Fibroblast of skin of right quadriceps (primary cell): Measurements from ENCODE around the gene ANKRD65.
"Not testable (repeated sequence)": the region's sequence is repeated elsewhere in the genome, so short reads cannot be mapped to it uniquely, and the experiment has no call there.

Source experiments
- DNase-seq: peaks from one replicate; pipeline ENCODE4 v3.0.0-alpha.2; 2013

ANKRD65 gene

GRCh38 chr1:1412311-1412902 is 8.7 kb downstream of the ANKRD65 start:
- not testable (repeated sequence) for DNase-seq

GRCh38 chr1:1411626-1412025 is 9.4 kb downstream of the ANKRD65 start:
- no peak for DNase-seq

DNA sequence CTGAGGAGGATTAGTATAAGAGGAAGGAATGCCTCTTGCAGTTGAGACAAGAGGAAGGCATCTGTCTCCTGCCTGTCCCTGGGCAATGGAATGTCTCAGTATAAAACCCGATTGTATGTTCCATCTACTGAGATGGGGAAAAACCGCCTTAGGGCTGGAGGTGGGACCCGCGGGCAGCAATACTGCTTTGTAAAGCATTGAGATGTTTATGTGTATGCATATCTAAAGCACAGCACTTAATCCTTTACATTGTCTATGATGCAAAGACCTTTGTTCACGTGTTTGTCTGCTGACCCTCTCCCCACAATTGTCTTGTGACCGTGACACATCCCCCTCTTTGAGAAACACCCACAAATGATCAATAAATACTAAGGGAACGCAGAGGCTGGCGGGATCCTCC is 10.8 kb downstream of the ANKRD65 start:
- DNase-seq = not testable (repeated sequence)

DNA sequence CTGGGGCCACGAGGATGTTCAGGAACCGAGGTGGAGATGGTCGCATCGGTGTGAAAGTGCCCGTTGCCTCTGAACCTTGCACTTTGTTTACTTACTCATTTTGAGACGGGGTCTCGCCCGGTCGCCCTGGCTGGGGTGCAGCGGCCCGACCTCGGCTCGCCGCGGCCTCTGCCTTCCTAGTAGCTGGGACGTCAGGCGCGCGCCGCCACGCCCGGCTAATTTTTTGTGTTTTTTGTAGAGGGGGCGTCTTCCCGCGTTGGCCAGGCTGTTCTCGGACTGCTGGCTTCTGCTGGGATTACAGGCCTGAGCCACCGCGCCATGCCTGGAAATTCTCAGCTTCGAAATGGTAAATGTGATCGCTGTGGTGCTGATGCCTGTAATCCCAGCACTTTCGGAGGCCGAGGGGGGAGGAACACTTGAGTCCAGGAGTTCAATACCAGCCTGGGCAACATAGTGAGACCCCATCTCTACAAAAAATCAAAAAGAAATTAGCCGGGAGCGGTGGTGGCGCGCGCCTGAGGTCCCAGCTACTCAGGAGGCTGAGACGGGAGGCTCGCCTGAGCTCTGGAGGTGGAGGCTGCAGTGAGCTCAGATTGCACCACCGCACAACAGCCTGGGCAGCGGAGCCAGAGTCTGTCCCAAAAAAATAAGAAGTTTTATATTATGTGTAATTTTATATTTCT is 13.3 kb downstream of the ANKRD65 start:
- DNase-seq = no peak

DNA sequence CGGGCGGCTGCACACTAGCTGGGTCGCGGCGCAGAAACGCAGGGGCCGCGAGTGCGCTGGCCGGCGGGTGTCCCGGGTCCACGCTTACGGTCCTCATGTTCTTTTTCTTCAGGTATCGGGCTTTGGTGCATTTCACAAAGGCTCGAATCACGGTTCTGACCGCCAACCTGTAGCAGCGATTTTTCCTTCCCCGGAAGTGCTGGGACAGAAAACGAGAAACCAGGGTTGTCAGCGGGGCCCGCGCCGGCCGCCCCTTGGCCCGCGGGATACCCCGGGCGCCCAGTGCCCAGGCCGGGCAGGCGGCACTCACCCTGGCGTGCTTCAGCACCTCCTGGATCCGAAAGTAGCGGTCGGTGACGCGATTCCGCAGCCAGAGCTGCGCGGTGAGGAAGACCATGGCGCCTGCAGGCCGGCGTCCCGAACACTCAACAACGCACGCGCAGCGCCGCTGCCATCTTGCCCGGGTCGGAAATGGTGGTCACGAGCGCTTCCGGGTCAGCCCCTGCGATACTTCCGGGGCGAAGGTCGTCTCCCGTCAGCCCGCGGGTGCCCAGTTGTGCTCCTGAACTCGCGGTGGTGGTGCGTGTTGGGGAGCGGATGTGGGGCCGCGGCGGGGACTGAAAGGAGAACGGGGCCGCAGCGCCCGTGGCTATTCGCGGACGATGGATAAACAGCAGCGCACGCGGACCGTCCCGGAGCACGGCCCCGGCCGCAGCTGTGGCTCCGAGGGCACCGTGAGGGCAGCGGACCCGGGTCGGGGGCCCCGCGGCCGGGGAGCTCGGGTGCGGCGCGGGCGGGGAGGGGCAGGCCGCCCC is 14.0 kb downstream of the ANKRD65 start, which contains the start of gene MRPL20:
Gene MRPL20 (minus strand): TSS at position 473 of the 815 bp plus-strand sequence. CDS start 76 bp downstream, at position 397.
- DNase-seq = peak; percentile 88

GRCh38 chr1:1406101-1406820 is 14.8 kb downstream of the ANKRD65 start:
- no peak for DNase-seq

DNA sequence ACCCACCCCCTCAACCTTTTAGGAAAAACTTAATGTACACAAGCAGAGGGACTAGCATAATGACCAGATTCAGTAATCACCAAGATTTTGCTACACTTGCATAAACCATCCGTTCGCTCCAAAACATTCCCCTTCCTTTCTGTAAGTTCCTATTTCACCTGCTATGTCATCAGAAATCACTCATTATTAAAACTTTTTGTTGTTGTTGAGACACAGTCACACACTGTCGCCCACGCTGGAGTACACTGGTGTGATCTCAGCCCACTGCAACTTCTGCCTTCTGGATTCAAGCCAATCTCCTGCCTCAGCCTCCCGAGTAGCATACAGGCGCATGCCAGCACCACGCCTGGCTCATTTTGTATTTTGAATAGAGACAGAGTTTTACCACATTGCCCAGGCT is 17.4 kb downstream of the ANKRD65 start:
- no peak for DNase-seq

DNA sequence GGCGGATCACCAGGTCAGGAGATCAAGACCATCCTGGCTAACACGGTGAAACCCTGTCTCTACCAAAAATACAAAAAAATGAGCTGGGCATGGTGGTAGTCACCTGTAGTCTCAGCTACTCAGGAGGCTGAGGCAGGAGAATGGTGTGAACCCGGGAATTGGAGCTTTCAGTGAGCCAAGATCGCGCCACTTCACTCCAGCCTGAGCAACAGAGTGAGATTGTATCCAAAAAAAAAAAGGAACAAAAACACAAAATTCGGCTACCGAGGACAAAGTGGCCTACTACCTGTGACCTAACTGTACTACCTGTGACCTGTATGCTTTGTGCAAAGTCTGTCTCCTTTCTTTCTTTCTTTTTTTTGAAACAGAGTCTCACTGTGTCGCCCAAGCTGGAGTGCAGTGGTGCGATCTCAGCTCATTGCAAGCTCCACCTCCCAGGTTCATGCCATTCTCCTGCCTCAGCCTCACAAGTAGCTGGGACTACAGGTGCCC is 18.1 kb downstream of the ANKRD65 start:
- not testable (repeated sequence) for DNase-seq

- DNase-seq = peak; percentile 52
Measured at GRCh38 chr1:1402072-1402900, 18.8 kb downstream of the ANKRD65 start.

DNA sequence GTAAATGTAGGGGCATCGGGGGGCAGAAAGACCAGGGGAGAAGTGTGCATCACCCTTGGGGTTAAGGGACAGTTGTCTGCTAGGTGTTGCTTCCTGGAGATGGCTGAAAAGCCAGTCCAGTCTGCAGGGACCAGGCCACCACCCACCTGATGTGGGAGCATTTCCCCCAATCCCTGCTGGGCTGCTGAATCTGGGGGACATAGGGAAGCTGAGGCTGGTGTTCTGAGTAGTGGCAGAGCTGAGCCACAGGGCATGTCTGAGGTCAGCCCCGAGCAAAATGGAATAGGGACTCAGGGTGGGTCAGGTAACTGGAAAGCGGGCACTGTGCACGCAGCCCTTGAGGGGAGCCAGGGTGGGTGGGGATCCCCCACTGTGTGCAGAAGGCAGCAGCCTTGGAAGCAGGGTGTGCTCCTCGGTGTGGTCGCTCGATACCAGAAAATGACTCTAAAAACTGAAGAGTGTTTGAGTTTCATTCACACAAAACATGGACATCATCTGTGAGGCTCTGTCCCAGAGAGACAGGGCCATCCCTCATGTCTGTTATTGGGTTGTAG is 19.5 kb downstream of the ANKRD65 start:
- no peak for DNase-seq

DNA sequence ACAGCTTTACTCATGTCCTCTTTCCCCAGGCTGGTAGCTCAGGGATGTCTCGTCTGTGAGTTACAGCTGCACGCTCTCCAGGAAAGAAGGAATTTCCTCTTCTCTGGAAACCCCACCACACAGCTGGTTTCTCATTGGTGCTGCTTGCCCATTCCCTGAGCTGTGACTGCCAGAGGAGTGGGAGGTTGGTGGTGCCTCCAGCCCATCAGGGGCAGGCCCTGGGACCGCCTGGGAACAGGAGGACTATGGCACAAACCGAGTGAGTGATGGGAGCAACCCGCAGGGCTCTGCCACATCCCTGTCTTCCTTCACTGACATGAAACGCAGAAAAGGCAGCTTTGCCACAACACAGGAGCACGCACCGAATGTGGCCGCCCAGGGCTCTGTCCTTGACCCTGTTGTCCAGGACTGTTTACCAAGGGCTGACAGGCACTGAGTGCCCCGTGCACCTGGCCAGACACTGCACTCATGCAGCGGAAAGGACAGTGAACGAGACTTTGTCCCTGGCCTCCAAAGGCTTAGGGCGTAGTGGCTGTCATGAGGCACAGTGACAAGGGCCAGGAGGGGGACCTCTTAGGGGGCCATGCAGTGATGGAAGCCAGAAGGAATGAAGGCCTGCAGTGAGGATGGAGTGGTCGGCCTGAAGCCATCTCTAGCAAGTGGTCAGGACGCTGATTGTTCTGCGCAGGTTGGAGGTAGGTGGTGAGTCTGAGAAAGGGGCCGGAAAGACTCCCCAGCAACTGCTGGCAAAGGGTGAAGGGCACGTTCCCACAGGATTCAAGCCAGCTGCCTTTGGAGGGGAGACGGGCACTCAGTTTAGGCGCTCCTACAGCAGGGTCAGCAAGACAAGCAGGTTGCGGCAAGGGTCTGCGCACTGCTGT is 20.3 kb downstream of the ANKRD65 start:
- no peak for DNase-seq

GRCh38 chr1:1399872-1400575 is 21.1 kb downstream of the ANKRD65 start:
- no peak for DNase-seq

DNA sequence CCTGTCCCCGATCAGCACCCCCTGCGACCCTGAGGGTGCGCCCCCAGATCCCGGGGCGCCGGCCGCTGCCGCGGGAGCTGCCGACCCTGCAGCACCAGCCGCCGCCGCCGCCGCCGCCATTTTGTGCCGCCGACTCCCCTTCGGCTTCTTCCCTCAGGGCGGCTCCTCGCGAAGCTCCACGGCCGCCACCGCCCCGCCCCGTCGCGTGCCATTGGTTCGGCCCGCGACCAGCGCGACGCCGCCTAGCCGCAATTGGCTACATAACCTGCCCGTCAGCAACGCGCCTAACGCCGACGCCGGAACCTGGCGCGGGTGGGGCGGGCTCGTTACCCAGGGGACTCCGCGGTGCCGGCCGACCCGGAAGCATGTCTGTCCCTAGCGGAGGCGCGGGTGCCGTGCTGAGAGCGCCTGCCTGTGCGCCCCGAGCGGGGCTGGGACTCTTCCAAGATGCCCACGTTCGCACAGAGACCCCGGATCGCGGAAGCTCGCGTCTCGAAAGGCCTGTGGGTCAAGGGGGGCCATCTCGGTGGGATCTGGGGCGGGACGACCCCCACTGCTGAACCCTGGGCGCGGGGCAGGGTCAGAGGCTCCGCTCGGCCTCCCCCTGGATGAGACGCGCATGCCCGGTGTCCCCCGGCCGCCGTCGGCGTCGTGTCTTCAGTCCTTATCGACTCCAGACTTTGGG is 21.7 kb downstream of the ANKRD65 start, which contains the start of gene CCNL2:
Gene CCNL2 (minus strand): TSS at position 149 of the 685 bp plus-strand sequence. CDS start 29 bp downstream, at position 120.
- DNase-seq = peak; percentile 99

- DNase-seq = no peak
Measured at GRCh38 chr1:1398677-1399186, 22.3 kb downstream of the ANKRD65 start.

- no peak for DNase-seq
Measured at GRCh38 chr1:1397839-1398523, 23.1 kb downstream of the ANKRD65 start.

DNA sequence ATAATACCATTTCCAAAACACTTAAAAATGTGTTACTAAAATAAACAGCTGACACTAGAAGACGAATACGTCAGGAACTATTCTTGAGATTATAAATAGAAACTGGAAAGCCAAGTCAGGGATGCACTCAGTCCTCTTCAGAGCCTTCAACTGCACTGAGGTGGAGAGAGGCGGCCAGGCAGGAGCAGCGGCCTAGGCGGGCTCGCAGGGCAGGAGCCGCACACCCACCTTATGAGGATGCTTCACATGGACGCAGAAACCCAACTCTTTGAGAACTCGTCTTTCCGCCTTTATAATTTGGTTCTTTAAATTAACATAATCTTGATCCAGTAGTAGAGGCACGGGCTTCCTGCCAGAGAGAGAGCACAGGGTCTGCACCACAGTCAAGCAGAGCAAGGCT is 25.9 kb downstream of the ANKRD65 start:
- DNase-seq = no peak

GRCh38 chr1:1394116-1394515 is 27.0 kb downstream of the ANKRD65 start:
- DNase-seq = no peak

DNA sequence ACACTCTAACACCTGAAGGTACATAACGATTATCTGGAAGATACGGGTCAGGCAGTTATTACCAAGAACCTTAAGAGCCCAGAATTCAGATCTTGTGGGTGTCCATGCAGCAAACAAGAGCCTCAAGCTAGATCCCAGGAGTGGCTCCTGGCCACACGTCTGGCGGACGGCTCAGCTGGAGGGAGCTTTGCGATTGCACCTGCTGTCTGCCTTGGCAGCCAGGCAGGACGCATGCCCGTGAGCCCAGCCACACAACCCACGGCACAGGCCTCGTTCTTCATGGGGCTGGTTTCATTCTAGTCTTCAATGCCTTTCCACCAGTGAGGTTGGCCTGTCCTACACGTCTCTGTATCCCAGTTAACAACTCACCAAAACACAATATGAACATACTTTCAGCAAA is 27.6 kb downstream of the ANKRD65 start:
- DNase-seq = no peak
